RKO (cell line): ENCODE results near the gene ING3.

ENCODE experiments used
- DNase-seq: peaks from one replicate; pipeline ENCODE4 v3.0.0-alpha.2; 2016; ENCODE audit warnings: low spot score

The ING3 gene, protein sequence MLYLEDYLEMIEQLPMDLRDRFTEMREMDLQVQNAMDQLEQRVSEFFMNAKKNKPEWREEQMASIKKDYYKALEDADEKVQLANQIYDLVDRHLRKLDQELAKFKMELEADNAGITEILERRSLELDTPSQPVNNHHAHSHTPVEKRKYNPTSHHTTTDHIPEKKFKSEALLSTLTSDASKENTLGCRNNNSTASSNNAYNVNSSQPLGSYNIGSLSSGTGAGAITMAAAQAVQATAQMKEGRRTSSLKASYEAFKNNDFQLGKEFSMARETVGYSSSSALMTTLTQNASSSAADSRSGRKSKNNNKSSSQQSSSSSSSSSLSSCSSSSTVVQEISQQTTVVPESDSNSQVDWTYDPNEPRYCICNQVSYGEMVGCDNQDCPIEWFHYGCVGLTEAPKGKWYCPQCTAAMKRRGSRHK

DNA sequence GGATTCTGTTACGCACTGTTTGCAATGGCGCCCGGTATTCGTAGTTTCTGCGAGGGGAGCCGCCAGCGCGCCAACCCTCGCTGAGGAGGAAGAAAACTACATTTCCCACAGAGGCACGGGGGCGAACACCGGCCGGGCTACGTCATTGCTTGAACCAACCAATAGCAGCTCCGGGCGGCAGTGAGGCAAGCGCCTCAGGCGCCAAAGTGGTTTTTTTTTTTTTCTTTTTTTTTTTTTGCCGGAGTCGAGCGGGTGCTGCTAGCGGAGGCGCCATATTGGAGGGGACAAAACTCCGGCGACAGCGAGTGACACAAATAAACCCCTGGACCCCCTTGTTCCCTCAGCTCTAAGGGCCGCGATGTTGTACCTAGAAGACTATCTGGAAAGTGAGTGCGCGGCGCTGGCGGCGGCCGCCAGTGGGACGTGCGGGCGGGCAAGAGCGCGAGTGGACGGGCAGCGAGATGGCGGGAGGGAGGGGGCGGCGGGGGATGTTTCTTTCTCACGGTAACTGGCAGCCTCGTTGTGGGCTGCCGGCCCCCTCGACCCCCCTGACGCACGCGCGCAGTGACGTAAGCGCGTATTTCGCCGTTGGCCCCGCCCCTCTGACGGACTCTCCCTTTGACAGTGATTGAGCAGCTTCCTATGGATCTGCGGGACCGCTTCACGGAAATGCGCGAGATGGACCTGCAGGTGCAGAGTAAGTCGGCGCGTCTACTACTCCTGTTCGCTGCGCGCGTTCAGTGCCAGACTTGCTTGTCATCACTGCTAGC lies at the start of gene ING3:
Gene ING3, plus strand, starts transcription at position 239 of the 770 bp plus-strand sequence. Its CDS starts 120 bp downstream, at position 359.
- DNase-seq, result peak; percentile 100

DNA sequence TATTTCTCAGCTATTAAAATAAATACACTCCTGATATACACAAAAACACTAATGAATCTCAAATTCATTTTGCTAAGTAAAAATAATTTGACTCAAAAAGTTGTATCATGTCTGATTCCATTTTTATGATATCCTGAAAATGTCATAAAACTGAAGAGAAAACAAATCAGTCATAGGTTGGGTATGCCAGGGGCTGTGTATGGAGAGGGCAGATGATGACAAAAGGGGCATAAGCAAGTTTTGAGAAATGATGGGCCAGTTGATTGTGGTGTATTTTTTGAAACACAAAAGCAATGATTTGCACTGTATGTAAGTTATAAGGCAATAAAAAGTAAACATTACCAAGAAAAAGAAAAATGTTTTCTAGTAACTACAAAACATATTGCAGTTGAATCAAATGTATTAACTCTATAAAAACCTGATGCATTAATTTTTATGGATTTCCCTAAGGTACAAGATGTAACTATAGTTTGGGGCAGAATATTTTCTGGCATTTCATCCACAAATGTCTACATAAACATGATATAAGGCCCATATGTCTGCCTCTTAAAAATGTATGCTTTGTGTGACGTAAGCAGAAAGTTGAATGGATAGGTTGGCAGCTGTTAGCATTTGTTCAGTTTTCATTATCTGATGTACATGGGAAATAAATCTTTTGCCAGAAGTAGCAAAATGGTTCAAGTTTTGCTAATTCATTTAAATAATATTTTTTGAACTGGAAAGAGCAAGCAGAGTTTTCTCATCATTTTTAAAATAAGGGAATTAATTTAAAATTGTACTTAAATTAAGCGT lies 35.1 kb upstream of the ING3 start:
- DNase-seq, result no peak

DNA sequence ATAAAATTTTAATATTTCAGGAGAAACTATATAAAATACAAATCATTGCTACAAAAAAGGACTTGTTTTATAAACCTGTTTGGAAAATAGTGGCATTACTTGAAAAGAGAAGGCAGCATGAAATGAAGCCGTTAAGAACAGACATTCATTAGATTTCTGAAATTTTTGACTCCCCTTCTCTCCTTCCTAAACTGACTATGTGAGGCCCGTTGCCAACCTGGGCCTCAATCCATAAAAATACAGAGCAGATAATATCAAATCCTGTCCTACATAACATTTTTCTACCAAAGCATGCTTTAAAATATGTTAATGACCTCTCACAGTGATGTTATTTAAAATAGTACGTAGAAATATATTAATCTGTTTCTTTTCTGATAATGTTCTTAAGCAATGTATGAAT lies 34.5 kb upstream of the ING3 start:
- no peak for DNase-seq

DNA sequence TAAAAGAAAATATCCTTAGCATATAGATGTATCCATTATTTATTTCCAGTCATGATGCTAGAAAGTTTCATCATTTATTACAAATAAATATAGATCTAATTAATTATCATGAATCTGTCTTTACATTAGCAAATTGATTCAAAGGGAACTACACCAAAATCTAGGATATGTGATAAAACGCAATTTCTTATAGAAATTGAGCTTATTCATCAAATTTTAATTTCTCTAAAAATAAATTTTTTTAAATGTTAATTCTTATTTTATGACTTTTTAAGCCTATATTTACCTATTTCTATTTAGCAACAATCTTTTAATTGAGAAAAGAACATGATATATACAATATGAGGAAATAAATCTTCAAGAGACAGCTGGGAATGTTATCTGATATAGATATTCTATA lies 34.0 kb upstream of the ING3 start:
- no peak for DNase-seq

DNA sequence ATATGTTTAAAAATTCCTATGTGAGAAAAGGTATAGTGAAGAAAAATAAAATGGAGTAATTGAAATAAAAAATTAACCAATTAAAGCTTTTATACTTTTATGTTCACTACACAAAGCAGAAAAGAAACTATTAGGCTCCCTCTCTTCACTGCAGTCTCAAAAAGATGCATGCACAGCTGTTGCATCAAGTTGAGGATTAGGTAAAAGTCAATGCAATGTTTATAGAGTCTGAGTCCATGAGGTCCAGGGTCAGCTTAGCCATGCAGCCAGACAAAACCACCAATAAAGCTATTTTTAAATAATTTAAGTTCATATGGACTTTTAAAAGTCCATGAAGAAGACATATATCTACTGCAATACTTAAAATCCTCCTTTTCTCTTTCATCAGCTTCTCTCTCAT lies 31.1 kb upstream of the ING3 start:
- DNase-seq, result no peak

DNA sequence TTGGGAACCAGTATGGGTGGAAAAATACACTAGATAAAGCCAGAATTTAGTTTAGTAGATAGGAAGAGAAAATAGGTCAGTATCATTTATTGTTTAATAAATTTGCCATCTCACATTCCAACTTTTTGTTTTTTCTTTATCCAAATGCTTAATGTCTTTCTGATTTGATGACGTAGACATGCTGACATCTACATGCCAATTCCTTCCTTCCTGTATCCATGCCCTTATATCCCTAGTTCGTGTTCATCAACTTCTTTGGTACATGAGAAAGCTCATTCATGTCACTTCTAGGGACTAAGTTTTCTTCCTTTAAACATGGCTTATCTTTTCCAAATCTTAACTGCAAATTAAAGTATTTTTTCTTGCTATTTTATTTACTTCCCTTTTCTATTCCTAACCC lies 30.5 kb upstream of the ING3 start:
- no peak for DNase-seq

DNA sequence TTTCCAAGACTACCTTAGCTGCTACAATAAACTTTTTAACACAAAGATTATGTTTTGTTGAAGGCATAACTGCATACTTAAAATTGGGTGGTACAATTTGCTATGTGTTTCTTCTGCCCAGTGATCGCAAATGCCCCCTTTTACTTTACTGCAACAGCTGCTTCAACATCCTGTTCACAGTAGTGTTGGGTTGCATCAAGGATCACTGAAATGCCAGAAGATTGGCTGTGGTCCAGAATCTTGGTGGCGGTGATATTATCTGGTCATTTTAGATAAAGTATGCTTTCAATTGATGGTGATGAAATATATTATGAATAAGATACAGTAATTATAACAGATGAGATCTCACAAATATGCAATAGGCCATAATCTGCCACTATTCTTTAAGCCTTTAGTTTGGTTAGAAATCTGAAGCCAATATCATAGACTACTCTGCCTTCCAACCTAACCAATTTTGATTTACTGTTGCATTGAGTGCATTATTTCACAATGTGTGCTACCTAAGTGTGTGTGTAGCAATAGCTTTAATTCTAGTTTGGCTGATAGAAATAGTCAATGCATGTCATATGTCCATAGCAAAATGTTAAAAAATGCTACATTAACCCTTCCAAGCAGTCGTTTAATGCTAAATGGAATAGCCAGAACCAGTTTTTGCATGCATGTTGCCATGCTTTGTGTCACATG lies 29.8 kb upstream of the ING3 start:
- DNase-seq, result no peak

DNA sequence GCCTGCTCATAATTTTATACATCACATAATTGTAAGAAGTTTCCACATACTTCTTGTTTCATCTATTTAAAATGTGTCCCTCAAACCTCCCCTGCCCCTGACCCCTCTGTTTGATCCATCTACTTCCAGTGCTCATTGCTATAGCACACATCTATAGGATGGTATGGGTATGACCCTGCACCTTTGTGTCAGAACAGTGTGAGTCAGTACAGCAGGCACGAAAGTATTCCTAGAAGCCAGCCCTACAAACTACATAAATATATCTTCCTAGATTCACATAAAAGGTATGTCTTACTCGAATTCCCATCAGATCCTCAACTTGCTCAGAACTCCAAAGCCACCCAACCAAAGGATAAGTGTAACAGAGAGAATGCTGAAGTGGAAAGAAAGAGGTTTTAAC lies 25.7 kb upstream of the ING3 start:
- no peak for DNase-seq

DNA sequence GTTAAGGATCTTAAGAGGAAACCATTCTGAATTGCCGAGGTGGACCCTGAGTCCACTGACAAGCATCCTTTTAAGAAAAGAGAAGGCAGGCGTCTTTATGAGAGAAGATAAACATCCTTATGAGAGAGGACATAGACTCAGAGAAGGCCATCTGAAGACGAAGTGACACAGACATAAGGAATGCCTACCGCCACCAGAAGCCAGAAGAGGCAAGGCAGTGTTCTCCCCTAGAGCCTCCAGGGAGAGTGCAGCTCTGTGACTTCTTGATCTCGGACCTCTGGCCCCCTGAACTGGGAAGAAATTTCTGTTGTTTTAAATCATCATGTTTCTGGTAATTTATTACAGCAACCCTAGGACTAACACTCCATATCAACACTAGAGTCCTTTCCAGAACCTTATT lies 25.2 kb upstream of the ING3 start:
- no peak for DNase-seq

DNA sequence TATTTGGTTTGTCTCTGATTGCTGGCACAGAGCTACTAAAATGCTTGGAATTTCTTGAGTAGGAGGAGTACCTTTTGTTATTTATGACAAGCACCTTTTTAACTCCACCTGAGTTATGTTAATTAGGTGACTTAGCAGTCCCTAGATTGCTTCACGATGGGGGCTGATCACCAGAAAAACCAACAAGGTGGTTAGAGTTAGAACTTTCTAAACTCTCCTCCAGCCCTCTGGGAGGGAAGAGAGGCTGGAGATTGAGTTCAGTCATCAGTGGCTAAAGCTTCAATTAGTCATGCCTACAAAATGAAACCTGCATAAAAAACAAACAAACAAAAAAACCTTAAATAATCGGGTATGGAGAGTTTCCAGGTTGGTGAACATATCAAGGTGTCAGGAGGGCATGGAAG lies 23.6 kb upstream of the ING3 start:
- DNase-seq, result no peak

DNA sequence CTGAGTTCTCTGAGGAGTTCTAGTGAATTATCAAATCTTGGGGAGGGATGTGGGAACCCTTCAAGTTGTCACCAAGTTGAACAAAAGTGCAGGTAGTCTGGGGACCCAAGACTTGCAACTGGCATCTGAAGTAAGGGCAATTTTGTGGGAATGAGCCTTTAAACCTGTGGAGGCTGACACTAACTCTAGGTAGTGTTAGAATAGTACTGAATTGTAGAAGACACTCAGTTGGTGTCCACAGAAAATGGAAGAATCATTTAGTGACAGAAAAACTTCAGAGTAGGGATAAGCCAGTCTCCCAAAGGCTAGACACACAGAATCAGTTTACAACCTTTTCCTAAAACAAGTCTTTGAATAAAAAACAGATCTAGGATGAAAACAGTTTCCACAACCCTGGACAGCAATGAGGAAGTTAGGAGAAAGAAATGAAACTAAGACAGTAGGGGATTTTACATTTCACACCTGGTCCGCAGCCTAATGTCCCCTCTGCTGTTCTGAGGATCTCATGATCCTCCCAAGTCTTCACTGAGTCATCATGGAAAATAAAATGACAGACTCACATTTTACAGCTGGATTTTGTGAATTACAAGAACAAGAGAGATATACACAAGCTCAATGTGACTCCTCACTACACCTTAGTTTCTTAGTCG lies 23.0 kb upstream of the ING3 start:
- DNase-seq, result no peak

DNA sequence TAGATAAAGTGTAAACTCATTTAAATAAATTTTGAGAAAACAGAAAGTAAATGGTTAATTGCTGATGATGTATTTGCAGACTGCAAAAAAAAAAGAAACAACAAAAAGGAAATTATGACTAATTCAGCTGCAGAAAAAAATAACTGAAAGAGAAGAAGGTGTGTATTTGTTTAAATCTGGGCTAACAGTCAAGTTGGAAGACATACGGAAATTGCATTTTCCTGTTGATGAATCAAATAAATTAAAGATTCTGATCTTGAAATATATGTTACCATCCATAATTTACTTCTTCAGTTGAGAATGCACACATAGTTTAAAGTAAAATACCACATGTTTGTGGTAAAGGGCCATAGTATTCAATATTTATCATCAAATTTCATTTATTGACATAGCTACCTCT lies 19.3 kb upstream of the ING3 start:
- DNase-seq, result no peak

DNA sequence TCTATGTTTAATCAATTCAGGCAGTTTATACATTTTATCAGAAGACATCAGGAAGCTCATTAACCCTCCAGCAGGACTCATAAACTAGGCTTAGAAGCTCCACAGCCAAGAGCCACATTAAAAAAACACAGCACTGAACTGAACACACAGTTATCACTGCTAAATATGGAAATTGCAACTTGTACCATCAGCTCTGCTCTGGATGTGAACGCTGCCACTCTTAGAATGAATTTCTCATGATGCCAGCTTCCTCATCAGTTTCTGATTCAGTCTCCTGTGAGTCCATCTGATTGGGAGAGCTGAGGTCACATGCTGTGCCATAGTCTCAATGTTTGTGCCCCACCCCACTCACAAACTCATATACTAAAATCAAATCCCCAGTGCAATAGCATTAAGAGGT lies 17.1 kb upstream of the ING3 start:
- no peak for DNase-seq

DNA sequence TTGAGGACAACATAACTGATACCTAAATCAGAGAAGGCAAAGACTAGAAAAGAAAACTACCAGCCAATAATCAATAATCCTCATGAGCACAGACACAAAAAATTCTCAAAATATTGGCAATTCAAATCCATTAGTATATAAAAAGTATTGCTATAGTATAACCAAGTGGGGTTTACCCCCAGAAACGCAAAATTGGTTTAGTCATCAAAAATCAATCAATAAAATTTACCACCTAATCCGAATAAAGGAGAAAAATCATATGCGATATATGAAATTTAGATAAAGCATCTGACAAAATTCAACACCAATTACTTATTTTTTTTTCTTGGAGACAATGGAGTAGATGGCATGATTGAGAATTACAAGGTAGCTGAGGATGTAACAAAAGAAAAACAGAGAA lies 11.2 kb upstream of the ING3 start:
- DNase-seq, result no peak

DNA sequence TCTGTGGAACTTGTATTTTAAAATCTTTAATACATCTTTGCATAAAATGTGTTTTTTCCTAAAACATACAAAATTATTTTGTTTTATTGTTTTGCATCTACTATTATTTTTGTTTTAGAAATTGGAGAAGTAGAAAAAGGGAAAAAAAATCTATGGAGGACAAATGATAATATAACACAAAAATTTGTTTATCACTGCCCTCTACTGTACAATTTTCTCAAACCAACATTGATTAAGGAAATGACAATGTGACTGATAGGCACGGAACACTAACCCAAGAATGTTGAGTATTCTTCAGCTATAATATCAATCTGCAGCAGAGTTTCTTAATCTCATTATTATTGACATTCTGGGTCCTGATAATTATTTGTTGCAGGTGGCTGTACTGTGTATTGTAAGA lies 9.5 kb upstream of the ING3 start:
- DNase-seq, result peak; percentile 58

DNA sequence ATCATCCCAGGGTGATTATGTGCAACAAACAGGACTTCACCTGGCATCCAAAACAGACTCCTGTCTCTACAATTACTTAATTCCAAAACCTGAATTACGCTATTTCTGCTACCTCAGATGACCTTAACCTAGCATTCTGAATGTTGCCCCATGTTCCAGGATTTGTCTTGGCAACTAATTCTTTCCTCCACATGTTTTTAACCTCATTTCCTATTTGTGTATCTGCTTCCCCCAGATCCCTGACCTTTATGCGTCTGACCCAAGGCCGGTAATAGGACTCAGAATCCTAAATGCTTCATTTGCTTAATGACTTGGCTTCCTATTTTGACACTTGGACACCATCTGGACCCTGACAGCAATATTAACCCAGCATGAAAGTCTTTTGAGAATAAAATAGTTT lies 8.7 kb upstream of the ING3 start:
- DNase-seq, result no peak

DNA sequence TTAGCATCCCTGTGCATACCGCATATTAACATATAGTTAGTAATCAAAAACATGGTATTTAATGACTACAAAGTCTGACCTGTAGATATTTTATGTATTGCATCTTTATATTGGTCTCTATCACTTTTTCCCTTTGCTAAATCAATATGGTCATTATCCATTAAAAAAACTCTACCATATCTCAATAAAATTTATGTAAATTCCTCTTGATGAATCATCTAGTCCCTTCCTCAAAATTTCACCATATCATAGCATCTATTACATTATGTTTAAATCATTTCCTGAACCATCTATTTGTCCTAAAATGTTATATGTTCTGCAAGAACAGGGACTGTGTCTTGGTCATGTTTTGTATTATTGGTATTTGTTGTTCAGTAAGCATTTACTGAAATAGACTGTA lies 7.7 kb upstream of the ING3 start:
- DNase-seq, result no peak

DNA sequence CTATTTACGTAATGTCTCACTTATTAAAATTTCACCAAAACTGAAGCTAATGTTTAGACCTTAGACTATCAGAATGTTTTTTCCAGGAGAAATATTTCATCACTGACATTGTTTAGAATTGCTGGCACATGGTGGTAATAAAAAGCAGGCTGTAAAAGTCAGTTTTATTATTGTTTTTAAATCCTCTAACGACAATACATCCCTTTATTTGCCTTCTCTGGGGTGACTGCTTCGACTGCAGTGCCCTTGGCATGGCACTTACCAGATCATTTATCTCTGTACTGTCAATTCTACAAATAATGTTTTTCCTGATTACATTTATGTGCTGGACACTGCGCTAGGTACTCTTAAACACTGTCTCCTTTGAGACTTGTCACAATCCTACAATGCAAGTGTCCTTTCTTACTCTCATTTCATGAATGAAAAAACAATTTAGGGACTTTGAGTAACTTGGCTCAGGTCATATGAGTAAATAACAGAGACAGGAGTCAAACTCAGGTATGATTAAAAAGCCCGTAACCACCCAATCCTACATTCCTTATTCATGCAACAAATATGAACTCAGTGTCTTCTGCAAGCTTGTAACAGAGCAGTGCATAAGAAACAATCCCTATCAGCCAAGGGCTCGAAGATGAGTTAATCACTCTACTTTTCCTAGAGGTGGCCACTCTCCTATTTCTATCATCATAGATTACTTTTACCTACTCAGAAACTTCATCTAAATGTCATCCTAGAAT lies 5.6 kb upstream of the ING3 start:
- no peak for DNase-seq

DNA sequence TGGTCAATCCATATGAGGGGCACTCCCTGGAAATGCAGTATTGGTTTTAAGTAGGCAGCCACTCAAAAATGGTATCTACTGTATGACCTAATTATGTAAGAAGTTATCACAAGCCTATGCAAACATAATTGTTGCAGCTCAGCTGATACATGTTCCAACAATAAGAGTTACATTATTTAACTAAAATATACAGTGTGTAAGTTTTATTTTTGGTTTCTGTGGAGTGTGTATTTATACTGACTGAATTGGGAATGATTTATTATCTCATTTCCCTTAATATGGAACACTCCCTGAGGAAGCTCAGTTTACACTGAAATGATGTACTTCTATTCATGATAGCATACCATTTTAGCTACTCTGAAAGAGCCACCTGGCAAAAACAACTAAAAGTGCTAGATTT lies 2.6 kb upstream of the ING3 start:
- no peak for DNase-seq

DNA sequence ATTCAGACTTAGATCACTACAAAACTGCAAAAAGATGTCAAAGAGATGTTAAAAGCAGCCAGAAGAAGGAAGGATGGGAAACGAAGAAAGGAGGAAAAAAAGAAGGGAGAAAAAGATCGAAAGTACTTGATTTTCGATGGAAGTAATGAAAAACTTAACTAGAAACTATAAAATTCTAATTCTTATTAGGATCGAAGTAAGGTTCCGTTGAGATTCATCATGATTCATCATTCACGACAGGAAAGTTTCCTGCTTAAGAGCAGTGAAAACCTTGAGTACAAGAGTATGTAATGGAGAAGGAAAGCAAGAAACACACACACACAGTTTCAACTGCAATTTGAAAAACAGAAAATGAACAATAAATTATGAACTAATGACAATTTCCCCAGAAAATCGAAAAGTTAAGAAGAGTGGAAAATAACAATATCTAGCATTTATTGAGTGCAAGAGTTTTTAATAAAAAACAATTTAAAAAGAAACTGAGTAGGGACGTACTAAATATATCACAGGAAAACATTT lies 1.1 kb upstream of the ING3 start:
- DNase-seq, result peak; percentile 88
